Measurements from ENCODE around the gene GM2A. TPM values are rescaled to one million over a fixed set of nuclear protein-coding genes. Genes with fewer than 3 reads are reported as not detected.

Gene GM2A
- total and polyA plus RNA-seq, 2 donors (not counting 1 experiment from before 2014, with no cell fraction given): 29.8 to 82.7 TPM

Other genes with a start within 250 kb of the GM2A start
- 0.78 TPM in 1 of 2 replicates, not detected in the other for gene GPX3, start 232.6 kb upstream of the GM2A start, total RNA-seq
- gene GPX3, start 232.6 kb upstream of the GM2A start, polyA plus RNA-seq: not detected in 2 replicates
- 294 and 295 TPM in 2 replicates for gene TNIP1, start 172.2 kb upstream of the GM2A start, total RNA-seq
- gene TNIP1, start 172.2 kb upstream of the GM2A start, polyA plus RNA-seq: 108 and 110 TPM in 2 replicates
- 300 and 316 TPM in 2 replicates for gene ANXA6, start 95.4 kb upstream of the GM2A start, total RNA-seq
- 131 and 136 TPM in 2 replicates for gene ANXA6, start 95.4 kb upstream of the GM2A start, polyA plus RNA-seq
- 125 and 129 TPM in 2 replicates for gene CCDC69, start 29.1 kb upstream of the GM2A start, total RNA-seq
- gene CCDC69, start 29.1 kb upstream of the GM2A start, polyA plus RNA-seq: 58.7 and 113 TPM in 2 replicates
- not detected in 2 replicates for gene SLC36A3, start 50.6 kb downstream of the GM2A start, total RNA-seq
- gene SLC36A3, start 50.6 kb downstream of the GM2A start, polyA plus RNA-seq: not detected in 2 replicates
- gene SLC36A2, start 94.4 kb downstream of the GM2A start, total RNA-seq: not detected in 2 replicates
- not detected in 2 replicates for gene SLC36A2, start 94.4 kb downstream of the GM2A start, polyA plus RNA-seq
- gene SLC36A1, start 194.4 kb downstream of the GM2A start, total RNA-seq: 12.9 and 15.1 TPM in 2 replicates
- gene SLC36A1, start 194.4 kb downstream of the GM2A start, polyA plus RNA-seq: 4.0 and 6.1 TPM in 2 replicates

Measured in B cell (primary cell).